ENCODE results near the gene HES7. TPM values are rescaled to one million over a fixed set of nuclear protein-coding genes. Genes with fewer than 3 reads are reported as not detected.

Gene HES7
- total and polyA plus RNA-seq, 9 of the 15 experiments (the other 6 are each of a cell fraction or from before 2014, with no cell fraction given) = 0.03 to 1.7 (median 0.14) TPM; not detected in 1

- FAIRE-seq (no peak), ATAC-seq (peak; percentile 22), DNase-seq (ENCODE audit: extremely low read depth in 1 of 4, low spot score in 3 of 4) (peak; percentile 56 to 81 (median 66))
- peaks cover 30 to 60% of the 10 kb centered on the region in 2 experiments for H3K4me1 ChIP-seq (replicated peaks in 1 of 2; ENCODE audit: control insufficient read depth in 2 of 2, insufficient read depth in 2 of 2, low read length in 2 of 2)
- peaks cover 3 to 31% of the 10 kb centered on the region in 2 experiments; a peak in 3 of 5 replicates for H3K27me3 ChIP-seq (ENCODE audit: control insufficient read depth in 2 of 2, insufficient read depth in 2 of 2, low read length in 2 of 2)
- POLR2A ChIA-PET = interaction anchor here (0.6 to 1.6 kb wide), 8 partner anchors 19 to 101 kb away, joined by 3 to 9 read pairs (median 4); no protein-coding TSS in a partner anchor
- peaks cover 8% of the 10 kb centered on the region; the same call in 1 of the 2 replicates for H4K20me1 ChIP-seq (replicated peaks; ENCODE audit: control insufficient read depth, insufficient read depth, low read length)
- peak overlapping the region; percentile 81 to 95 for H3K9ac ChIP-seq (ENCODE audit: insufficient read depth in 1 of 2, low read depth in 2 of 2, low read length in 2 of 2)
- intact Hi-C loops (cut with micrococcal nuclease) = loop anchor here (1.0 to 10.0 kb wide), 7 partner anchors 18 to 286 kb away; partner anchors contain the start of gene KDM6B
- CTCF ChIA-PET (ENCODE audit: low intra/inter-chr PET ratio) = interaction anchor here (0.7 kb wide), 2 partner anchors 18 to 257 kb away, joined by 3 read pairs; no protein-coding TSS in a partner anchor
- H2AFZ ChIP-seq (ENCODE audit: low read depth, low read length) = peak overlapping the region; percentile 87
- H3K9me3 ChIP-seq (replicated peaks; ENCODE audit: control insufficient read depth, insufficient read depth, low read depth, low read length) = no peaks in the 10 kb centered on the region
- no TSS peak for BruUV-seq (replicated peaks)
- H3K4me3 ChIP-seq = peak overlapping the region; percentile 65
- peak overlapping the region; percentile 86 for H3K27ac ChIP-seq (ENCODE audit: extremely low read depth, low read depth, low read length)
- in situ Hi-C loops (cut with MboI) = loop anchor here (5.0 kb wide), 2 partner anchors 102 to 182 kb away; no protein-coding TSS in a partner anchor
- under 1% methylated on average over 30 of the region's 40 CpGs for WGBS (ENCODE audit: insufficient coverage, low coverage, missing lambda C conversion rate)
- peak overlapping the region; percentile 85 for H3K4me2 ChIP-seq (ENCODE audit: insufficient read depth, low read length)
- no peaks in the 10 kb centered on the region for H3K79me2 ChIP-seq (ENCODE audit: control insufficient read depth, insufficient read depth, low read length)
- H3K9me1 ChIP-seq (ENCODE audit: control insufficient read depth, insufficient read depth, low read length) = no peaks in the 10 kb centered on the region
- H3K36me3 ChIP-seq (ENCODE audit: control insufficient read depth, insufficient read depth, low read length) = no peaks in the 10 kb centered on the region
- TF ChIP-seq BRF2 (IDR thresholded peaks at IDR 0.05; ENCODE audit: borderline replicate concordance, insufficient read depth, insufficient read length) (no peak), ZSCAN32 (CRISPR knock-in tag; IDR thresholded peaks at IDR 0.05) (no peak), EP300 (IDR thresholded peaks at IDR 0.05; ENCODE audit: low read length) (no peak; the same call in 1 of the 2 replicates), TEAD2 (tag; IDR thresholded peaks at IDR 0.05) (no peak), FOS (IDR thresholded peaks at IDR 0.05; ENCODE audit: extremely low read depth, insufficient read length) (no peak), ETV1 (tag; conservative IDR thresholded peaks at IDR 0.05; ENCODE audit: low read depth) (peak; percentile 79), ZNF224 (CRISPR knock-in tag; IDR thresholded peaks at IDR 0.05) (no peak), USF2 (CRISPR knock-in tag; IDR thresholded peaks at IDR 0.05) (no peak), HNRNPL (IDR thresholded peaks at IDR 0.05; ENCODE audit: low read depth, low read length) (no peak), TEAD4 (IDR thresholded peaks at IDR 0.05; ENCODE audit: low read length) (no peak; the same call in 1 of the 2 replicates), TEAD4 (CRISPR knock-in tag; IDR thresholded peaks at IDR 0.05; ENCODE audit: borderline replicate concordance) (no peak), HDAC1 (IDR thresholded peaks at IDR 0.05) (peak in 1 of 2 experiments; percentile 96; a peak in 2 of 4 replicates), RAD21 (CRISPR knock-in tag; conservative IDR thresholded peaks at IDR 0.05 in 1 of 2, IDR thresholded peaks at IDR 0.05 in 1 of 2) (no peak), NUFIP1 (IDR thresholded peaks at IDR 0.05; ENCODE audit: partially characterized antibody) (no peak), ZBTB2 (IDR thresholded peaks at IDR 0.05) (0 out of 2 replicates have a peak, but pooled peaks have one; percentile 17), CHD1 (IDR thresholded peaks at IDR 0.05; ENCODE audit: low read length) (peak; percentile 22), JUND (IDR thresholded peaks at IDR 0.05; ENCODE audit: borderline replicate concordance, low read depth, low read length) (no peak; the same call in 1 of the 2 replicates), JUND (tag; IDR thresholded peaks at IDR 0.05; ENCODE audit: borderline replicate concordance, low read depth, low read length) (no peak; the same call in 2 of the 3 replicates)
Observed at GRCh38 chr17:8120520-8121406, 3.1 kb downstream of the HES7 start.

All from K562 (cell line).